HepG2 (cell line): Measurements from ENCODE around the gene SNRNP27. TPM values are rescaled to one million over a fixed set of nuclear protein-coding genes. Genes with fewer than 3 reads are reported as not detected.

Experiments used
- ARNT2 ChIP-seq: sonication (generic); formaldehyde crosslinking; IDR thresholded peaks from 2 replicates; pipeline ENCODE4 v1.8.0; 2022; ENCODE audit warnings: mild to moderate bottlenecking, low read depth, missing genetic modification reagents, moderate library complexity
- ETV6 ChIP-seq: sonication (generic); formaldehyde crosslinking; conservative IDR thresholded peaks from 2 replicates; pipeline ENCODE4 v1.4.0; 2020; ENCODE audit warnings: missing genetic modification reagents
- NR2C2 ChIP-seq: sonication (generic); formaldehyde crosslinking; IDR thresholded peaks from 2 replicates; pipeline ENCODE4 v1.4.0; 2020; ENCODE audit warnings: missing genetic modification reagents, mild to moderate bottlenecking, moderate library complexity, borderline replicate concordance
- NR2F1 ChIP-seq, 2 experiments: fragments of 450-650 bp in 1 of 2; formaldehyde crosslinking in 1 of 2; IDR thresholded peaks; 2 replicates each; pipeline versions ENCODE4 v1.5.0 to v1.6.1; 2016 to 2020; ENCODE audit warnings: mild to moderate bottlenecking in 1 of 2, missing compliant biosample characterization in 1 of 2, missing genetic modification reagents in 1 of 2, moderate library complexity in 1 of 2
- ONECUT2 ChIP-seq: sonication (generic); formaldehyde crosslinking; IDR thresholded peaks from 2 replicates; pipeline ENCODE4 v1.4.0; 2020; ENCODE audit warnings: missing genetic modification reagents
- PCBP1 ChIP-seq: fragments of 200-400 bp; formaldehyde crosslinking; IDR thresholded peaks from 2 replicates; pipeline ENCODE4 v1.6.1; 2017; ENCODE audit warnings: mild to moderate bottlenecking, low read depth, low read length, borderline replicate concordance
- RARA ChIP-seq: IDR thresholded peaks from 2 replicates; pipeline ENCODE4 v1.6.1; 2016; ENCODE audit warnings: missing genetic modification reagents, missing compliant biosample characterization
- SP1 ChIP-seq, 2 experiments: fragments of 450-650 bp in 1 of 2; sonication (generic) in 1 of 2; formaldehyde crosslinking in 1 of 2; IDR thresholded peaks; 2 replicates each; pipeline versions ENCODE4 v1.4.0 to v1.6.1; 2016 to 2020; ENCODE audit warnings: missing genetic modification reagents in 1 of 2
- ZFP36L2 ChIP-seq: sonication (generic); formaldehyde crosslinking; IDR thresholded peaks from 2 replicates; pipeline ENCODE4 v1.4.0; 2020; ENCODE audit warnings: missing genetic modification reagents
- ZNF142 ChIP-seq: sonication (generic); formaldehyde crosslinking; IDR thresholded peaks from 2 replicates; pipeline ENCODE4 v1.4.0; 2020; ENCODE audit warnings: missing genetic modification reagents
- ZNF3 ChIP-seq: IDR thresholded peaks from 2 replicates; pipeline ENCODE4 v1.7.0; 2017; ENCODE audit warnings: inconsistent platforms
- ZNF660 ChIP-seq: sonication (generic); formaldehyde crosslinking; IDR thresholded peaks from 2 replicates; pipeline ENCODE4 v1.5.1; 2020; ENCODE audit warnings: mild to moderate bottlenecking, low read depth, missing genetic modification reagents, borderline replicate concordance
- ZNF740 ChIP-seq: sonication (generic); formaldehyde crosslinking; IDR thresholded peaks from 2 replicates; pipeline ENCODE4 v1.4.0; 2020; ENCODE audit warnings: missing genetic modification reagents
- ZNF781 ChIP-seq: sonication (generic); formaldehyde crosslinking; IDR thresholded peaks from 2 replicates; pipeline ENCODE4 v1.5.1; 2020; ENCODE audit warnings: borderline replicate concordance, mild to moderate bottlenecking, missing genetic modification reagents; ENCODE audit errors: not compliant biosample characterization
- polyA plus RNA-seq, 8 experiments: library from polyadenylated mRNA; depleted of rRNA in 3 of 8; stranded (reverse) in 7 of 8; unstranded in 1 of 8; fragments of >200 nt; fragmentation: Illumina TruSeq in 4 of 8; extraction: Trizol in 4 of 8; gene quantifications; 2 replicates each; pipeline versions ENCODE4 v1.2.1 to v1.2.3, GENCODE V29; 2011 to 2016; ENCODE audit warnings: low read depth in 4 of 8, missing spikeins in 1 of 8, mixed read lengths in 1 of 8; ENCODE audit not compliant: insufficient read depth in 1 of 8
- total RNA-seq, 5 experiments: library from RNA; depleted of rRNA; stranded (reverse); fragments of >200 nt; fragmentation: Illumina TruSeq; extraction: Trizol; gene quantifications; 2 replicates each; pipeline ENCODE4 v1.2.3, GENCODE V29; 2016; ENCODE audit warnings: low read depth in 1 of 5
- TF ChIP-seq, protein P1 (sequence below): sonication (generic); formaldehyde crosslinking; IDR thresholded peaks from 2 replicates; pipeline ENCODE4 v1.4.0; 2020; ENCODE audit warnings: low read depth, mild to moderate bottlenecking, missing genetic modification reagents
- TF ChIP-seq, protein P2 (sequence below): IDR thresholded peaks from 2 replicates; pipeline ENCODE4 v1.6.1; 2016; ENCODE audit warnings: missing biosample characterization, missing genetic modification reagents, low read depth

SNRNP27 gene
- total and polyA plus RNA-seq, 2 of the 13 experiments (the other 11 are each of a cell fraction or from before 2014, with no cell fraction given): 49.8 to 54.6 TPM

- no peak for TF ChIP-seq ZNF740 (CRISPR knock-in tag)
- TF ChIP-seq ZNF142 (CRISPR knock-in tag): no peak
- TF ChIP-seq, protein P1, sequence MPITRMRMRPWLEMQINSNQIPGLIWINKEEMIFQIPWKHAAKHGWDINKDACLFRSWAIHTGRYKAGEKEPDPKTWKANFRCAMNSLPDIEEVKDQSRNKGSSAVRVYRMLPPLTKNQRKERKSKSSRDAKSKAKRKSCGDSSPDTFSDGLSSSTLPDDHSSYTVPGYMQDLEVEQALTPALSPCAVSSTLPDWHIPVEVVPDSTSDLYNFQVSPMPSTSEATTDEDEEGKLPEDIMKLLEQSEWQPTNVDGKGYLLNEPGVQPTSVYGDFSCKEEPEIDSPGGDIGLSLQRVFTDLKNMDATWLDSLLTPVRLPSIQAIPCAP (CRISPR knock-in tag): no peak
- no peak for TF ChIP-seq ARNT2 (CRISPR knock-in tag)
- TF ChIP-seq, protein P2, sequence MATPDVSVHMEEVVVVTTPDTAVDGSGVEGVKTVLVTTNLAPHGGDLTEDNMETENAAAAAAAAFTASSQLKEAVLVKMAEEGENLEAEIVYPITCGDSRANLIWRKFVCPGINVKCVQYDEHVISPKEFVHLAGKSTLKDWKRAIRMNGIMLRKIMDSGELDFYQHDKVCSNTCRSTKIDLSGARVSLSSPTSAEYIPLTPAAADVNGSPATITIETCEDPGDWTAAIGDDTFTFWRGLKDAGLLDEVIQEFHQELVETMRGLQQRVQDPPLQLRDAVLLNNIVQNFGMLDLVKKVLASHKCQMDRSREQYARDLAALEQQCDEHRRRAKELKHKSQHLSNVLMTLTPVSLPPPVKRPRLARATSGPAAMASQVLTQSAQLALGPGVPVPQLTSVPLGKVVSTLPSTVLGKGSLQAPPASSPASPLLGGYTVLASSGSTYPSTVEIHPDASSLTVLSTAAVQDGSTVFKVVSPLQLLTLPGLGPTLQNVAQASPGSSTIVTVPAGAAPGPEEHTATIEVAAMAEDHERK (CRISPR knock-in tag): no peak
- no peak for TF ChIP-seq ETV6 (CRISPR knock-in tag)
- TF ChIP-seq RARA (CRISPR knock-in tag): peak; percentile 41; the same call in 1 of the 2 replicates
- no peak for TF ChIP-seq ZNF660 (CRISPR knock-in tag)
- TF ChIP-seq NR2F1 (CRISPR knock-in tag; IDR thresholded peaks at IDR 0.05): peak in 1 of 2 experiments; percentile 48; a peak in 1 of 4 replicates
- no peak for TF ChIP-seq PCBP1
- no peak; the same call in 1 of the 2 replicates for TF ChIP-seq NR2C2 (CRISPR knock-in tag)
- 0 out of 2 replicates have a peak, but pooled peaks have one; percentile 33 for TF ChIP-seq ZNF3 (CRISPR knock-in tag)
- TF ChIP-seq ZFP36L2 (CRISPR knock-in tag): no peak
- TF ChIP-seq SP1 (IDR thresholded peaks at IDR 0.05): no peak
- 0 out of 2 replicates have a peak, but pooled peaks have one; percentile 15 for TF ChIP-seq SP1 (CRISPR knock-in tag; IDR thresholded peaks at IDR 0.05)
- no peak for TF ChIP-seq ZNF781 (CRISPR knock-in tag)
- TF ChIP-seq ONECUT2 (CRISPR knock-in tag): no peak
These were observed 53.7 kb downstream of the SNRNP27 start (continued) for GRCh38 chr2:69947325-69947931.
